Fibroblast of skin of scalp (primary cell): Measurements from ENCODE around the gene USP37.
A peak's percentile ranks its signal among the peaks of the same experiment; 100 is the strongest.

ENCODE experiments used
- DNase-seq: peaks from one replicate; pipeline ENCODE4 v3.0.0-alpha.2; 2013

Gene USP37

GRCh38 chr2:218476676-218477075, 91.5 kb downstream of the USP37 start:
- no peak for DNase-seq

DNA sequence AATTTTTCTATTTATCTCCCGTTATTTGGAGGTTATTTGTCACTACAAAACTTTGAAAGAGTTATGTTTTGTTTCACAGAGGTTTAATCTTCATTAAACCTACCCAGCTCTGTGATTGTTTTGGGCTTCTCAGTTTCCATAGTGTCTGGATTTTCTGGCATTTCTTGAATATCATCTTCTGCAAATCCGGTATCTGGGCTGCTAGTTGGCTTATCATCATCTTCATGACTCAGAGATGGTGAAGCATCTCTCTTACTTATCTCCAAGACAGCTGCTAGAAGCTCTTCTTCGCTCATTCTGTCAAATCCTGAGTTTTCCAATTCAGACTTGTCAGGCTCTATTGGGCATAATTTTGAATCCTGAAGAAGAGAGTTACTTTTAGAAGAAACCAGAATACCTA, 93.6 kb downstream of the USP37 start:
- no peak for DNase-seq

DNA sequence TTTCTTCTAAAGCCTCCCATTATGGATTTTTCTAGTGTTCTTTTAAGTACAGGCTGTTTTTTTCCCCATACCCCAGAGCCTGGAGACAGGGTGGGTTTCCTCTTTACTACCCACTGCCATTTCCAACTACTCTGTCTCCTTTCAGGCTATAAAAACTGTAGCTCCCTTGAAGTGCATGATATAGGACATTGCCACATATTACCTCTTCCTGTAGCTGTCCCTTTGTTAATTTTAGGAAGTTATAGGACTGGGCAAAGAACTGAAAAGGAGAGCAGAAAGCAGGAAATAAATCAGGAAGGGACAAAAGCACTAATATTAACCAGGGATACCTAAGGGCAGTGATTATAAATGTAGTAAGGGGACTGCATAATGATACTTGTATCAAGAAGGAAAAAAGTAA, 95.2 kb downstream of the USP37 start:
- no peak for DNase-seq

GRCh38 chr2:218471982-218472381, 96.2 kb downstream of the USP37 start:
- DNase-seq: no peak

DNA sequence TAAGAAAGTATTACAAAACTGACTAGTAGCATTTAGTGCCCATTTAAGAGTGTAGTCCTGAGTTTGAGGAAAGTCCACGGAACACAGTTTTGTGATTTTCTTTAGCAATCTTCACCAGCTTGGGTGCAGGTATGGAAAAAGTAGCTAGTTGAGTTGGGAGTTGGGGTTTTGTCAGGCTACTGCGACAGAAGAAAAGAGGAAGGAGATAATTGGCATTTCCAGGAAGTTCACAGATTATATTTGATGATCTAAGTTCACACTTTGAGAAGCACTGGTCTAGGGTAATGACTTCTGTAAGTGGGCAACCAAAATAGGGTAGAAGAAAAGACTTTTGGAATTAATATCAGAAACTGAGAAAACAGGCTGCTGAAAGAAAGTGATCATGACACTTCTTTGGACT, 97.1 kb downstream of the USP37 start:
- no peak for DNase-seq

- no peak for DNase-seq
These were observed 97.7 kb downstream of the USP37 start for GRCh38 chr2:218470448-218470847.

DNA sequence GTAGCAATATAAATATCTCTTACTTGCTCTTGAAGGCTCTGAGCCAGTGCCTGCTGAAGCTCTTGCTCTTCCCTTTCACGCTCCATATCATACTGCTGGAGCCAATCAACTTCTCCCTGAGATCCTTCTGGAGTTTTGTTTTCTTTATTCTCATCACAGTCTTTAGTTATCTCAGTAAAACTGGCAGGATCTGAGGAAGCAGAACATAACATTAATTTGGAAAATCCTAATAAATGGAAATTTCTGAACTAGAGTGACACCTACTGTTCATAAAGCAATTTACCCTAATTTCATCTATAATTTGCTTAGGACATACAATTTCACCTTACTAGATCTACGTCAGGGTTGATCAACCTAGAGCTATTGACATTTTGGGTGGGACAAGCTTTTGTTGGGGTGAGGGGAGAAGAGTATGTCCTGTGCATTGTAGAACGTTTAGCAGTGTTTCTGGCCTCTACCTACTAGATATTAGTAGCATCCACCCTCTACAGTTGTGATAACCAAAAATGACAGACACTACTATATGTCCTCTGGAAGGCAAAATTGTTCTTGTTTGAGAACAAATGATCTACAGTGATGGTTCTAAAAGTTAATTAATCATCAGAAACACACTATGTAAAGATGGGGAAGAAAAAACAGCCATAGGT, 102.0 kb downstream of the USP37 start:
- DNase-seq: peak; percentile 39

DNA sequence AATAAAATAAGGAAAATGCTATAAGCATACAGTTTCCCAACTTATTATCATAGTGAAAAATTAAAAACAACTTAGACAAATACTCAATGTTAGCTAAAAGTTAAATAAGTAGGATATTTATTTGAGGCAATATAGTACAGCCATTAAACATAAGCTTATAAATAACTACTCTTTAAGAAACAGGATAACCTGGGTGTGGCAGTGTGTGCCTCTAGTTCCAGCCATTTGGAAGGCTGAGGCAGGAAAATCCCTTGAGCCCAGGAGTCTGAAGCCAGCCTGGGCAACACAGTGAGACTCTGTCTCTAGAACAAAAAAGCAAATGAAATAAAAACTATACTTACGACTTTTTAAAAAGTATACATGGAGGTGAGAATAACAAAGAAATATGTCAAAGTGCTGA, 109.6 kb downstream of the USP37 start:
- DNase-seq: no peak

DNA sequence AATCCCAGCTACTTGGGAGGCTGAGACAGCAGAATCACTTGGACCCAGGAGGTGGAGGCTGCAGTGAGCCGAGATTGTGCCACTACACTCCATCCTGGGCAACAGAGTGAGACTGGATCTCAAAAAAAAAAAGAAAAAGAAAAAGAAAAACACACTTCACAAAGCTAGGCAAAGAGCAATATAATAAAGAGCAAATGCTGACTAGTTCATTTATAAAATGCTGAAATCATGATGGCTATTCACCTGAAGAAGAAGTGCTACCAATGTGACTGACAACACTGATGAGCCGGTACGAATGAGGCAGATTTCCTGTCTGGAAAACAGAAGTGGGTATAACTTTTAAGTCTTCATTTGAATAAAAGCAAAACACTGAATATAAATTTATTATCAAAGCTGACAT, 111.3 kb downstream of the USP37 start:
- DNase-seq: no peak

GRCh38 chr2:218452079-218452478, 116.1 kb downstream of the USP37 start:
- no peak for DNase-seq

- DNase-seq: no peak
These were observed 119.2 kb downstream of the USP37 start for GRCh38 chr2:218448934-218449333.

DNA sequence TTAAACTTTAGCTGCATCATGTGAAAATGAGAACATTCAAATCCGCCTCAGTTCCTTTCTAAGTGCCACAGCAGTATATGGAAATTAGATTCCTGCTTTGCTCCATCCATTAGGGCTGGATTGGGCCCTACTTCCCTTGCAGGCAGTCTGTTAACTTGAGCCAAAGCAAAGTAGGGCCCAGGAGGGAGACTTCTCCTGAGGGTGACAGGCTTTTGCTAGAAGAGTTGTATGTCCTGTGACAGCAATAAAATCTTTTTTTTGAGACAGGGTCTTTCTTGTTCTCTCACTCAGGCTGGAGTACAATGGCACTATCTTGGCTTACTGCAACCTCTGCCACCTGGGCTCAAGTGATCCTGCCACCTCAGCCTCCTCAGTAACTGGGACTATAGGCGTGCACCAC, 121.1 kb downstream of the USP37 start:
- no peak for DNase-seq

- DNase-seq: no peak
These were observed 121.6 kb downstream of the USP37 start for GRCh38 chr2:218446547-218446946.

DNA sequence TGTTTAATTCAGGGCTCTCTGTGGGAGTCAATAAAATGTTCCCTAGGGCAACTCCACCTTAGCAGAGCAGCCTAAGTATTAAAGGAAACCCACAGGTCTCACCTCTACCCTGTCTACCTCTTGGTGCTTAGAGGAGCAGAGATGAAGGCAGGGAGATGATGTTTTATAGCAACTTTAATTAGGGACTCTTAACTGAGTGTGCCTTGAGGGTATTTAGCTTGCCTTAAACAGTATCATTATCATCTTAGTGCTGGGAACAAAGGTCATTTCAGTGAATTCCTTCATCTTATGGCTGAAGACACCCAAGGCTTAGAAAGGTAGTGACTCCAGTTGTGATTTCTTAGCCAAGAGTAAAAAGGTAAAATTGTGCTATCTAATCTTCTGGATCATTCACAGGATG, 122.5 kb downstream of the USP37 start:
- DNase-seq: no peak

DNA sequence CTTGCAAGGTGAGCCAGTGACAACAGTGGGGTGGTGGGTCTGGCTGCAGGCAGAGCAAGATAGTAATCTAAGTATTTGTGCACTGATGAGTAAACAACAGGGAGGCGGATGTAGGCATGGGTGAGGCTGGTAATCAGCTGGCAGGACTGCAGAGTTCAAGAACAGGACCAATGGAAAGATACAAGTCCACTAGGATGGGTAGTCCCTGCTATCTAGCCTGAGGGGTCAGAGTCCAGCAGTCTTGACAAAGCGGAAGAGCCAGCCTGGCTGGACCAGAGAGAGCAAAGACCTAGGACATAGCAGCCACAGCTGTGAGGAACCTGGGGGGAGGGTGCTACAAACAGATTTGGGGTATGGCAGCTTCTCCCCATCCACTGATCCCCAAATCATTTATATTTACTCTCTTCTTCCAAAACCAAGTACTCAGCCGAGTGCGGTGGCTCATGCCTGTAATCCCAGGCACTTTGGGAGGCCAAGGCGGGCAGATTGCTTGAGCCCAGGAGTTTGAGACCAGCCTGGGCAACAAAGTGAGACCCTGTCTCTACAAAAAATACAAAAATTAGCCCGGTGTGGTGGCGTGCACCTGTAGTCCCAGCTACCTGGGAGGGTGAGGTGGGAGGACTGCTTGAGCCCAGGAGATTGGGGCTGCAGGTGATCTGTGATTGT, 123.3 kb downstream of the USP37 start:
- DNase-seq: no peak

- DNase-seq: no peak
These were observed 129.6 kb downstream of the USP37 start for GRCh38 chr2:218438596-218438995.

GRCh38 chr2:218437969-218438368, 130.2 kb downstream of the USP37 start:
- no peak for DNase-seq

GRCh38 chr2:218436992-218437391, 131.2 kb downstream of the USP37 start:
- DNase-seq: no peak

GRCh38 chr2:218435003-218435982, 132.9 kb downstream of the USP37 start:
- DNase-seq: no peak

- no peak for DNase-seq
These were observed 133.7 kb downstream of the USP37 start for GRCh38 chr2:218434456-218434855.

GRCh38 chr2:218432676-218433365, 135.3 kb downstream of the USP37 start:
- no peak for DNase-seq

GRCh38 chr2:218431878-218432277, 136.3 kb downstream of the USP37 start:
- no peak for DNase-seq

- no peak for DNase-seq
These were observed 137.4 kb downstream of the USP37 start for GRCh38 chr2:218430721-218431120.
